HG03039 (cell line): ENCODE data around the gene DIPK1A.

Experiments used
- ATAC-seq: cut with Tn5 transposase; IDR thresholded peaks from one replicate; pipeline ENCODE4 v1.9.1; 2021; ENCODE audit warnings: mild to moderate bottlenecking, moderate library complexity; ENCODE audit not compliant: unreplicated experiment

Gene DIPK1A

GRCh38 chr1:92808381-92808780 lies 152.9 kb downstream of the DIPK1A start:
- no peak for ATAC-seq

GRCh38 chr1:92805216-92805615 lies 156.0 kb downstream of the DIPK1A start:
- ATAC-seq, result no peak

- ATAC-seq, result no peak
Measured at GRCh38 chr1:92804721-92805201, 156.5 kb downstream of the DIPK1A start.

GRCh38 chr1:92803140-92803887 lies 157.9 kb downstream of the DIPK1A start:
- ATAC-seq, result no peak

GRCh38 chr1:92797961-92798360 lies 163.3 kb downstream of the DIPK1A start:
- ATAC-seq, result no peak

DNA sequence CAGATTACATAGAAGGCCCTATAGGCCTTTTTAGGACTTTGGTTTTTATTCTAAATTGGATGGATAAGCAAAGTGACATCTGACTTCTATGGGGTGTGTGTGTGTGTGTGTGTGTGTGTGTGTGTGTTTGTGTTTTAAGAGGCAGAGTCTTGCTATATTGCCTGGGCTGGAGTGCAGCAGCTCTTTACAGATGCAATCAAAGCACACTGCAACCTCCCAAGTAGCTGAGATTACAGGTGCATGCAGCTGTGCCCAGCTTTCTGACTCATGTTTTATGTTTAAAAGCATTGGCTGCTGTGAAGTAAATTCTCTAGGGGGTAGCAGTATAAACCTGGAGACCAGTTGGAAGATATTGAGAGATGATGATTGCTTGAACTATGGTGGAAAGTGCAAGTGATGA lies 164.0 kb downstream of the DIPK1A start:
- no peak for ATAC-seq

GRCh38 chr1:92795166-92795565 lies 166.1 kb downstream of the DIPK1A start:
- no peak for ATAC-seq

GRCh38 chr1:92792340-92792782 lies 168.9 kb downstream of the DIPK1A start:
- no peak for ATAC-seq
